Stimulated activated CD8-positive, alpha-beta memory T cell treated with anti-CD3 and anti-CD28 coated beads, Interleukin-12 subunit alpha, Interleukin-12 subunit beta, amount 100 ng/mL, for 4 hours (primary cell): Measurements from ENCODE around the gene TTC39B.

Experiments used
- DNase-seq: peaks from one replicate; pipeline ENCODE4 v3.0.0-alpha.2; 2020; ENCODE audit warnings: low read depth

The TTC39B gene

DNA sequence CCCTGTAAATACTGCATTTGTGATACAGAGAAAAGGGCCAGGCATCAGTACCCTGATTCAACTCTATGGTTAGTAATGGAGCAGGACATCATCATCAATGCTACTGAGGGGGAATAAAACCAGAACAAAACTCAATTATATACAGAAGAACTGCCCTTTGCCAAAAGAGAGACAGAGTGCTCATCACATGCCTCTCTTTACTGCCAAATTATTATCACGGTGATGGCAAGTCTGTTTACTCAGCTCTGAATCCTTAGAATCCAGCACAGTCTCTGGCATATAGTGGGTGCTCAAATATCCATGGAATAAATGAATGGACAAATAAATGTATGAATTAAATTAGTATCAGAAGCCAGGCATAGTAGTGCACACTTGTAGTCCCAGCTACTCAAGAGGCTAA, 130.2 kb downstream of the TTC39B start:
- no peak for DNase-seq

DNA sequence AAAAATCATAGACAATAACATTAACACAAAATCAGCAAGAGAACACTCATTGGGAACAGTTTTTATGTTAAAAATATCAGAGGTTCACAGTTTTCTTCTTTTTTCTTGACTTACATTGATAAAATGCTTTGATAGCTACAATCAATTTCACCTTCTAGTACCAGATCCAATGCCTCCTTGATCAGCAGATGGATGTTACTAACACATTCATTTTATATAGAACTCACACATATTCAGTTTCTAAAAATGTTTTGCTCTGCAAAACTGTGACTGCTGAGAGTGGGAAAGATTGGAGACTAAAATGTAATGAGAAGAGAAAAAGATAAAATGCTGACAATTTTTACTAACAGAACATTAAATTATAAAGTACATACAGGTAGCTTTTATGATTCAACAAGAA, 143.1 kb downstream of the TTC39B start:
- no peak for DNase-seq

DNA sequence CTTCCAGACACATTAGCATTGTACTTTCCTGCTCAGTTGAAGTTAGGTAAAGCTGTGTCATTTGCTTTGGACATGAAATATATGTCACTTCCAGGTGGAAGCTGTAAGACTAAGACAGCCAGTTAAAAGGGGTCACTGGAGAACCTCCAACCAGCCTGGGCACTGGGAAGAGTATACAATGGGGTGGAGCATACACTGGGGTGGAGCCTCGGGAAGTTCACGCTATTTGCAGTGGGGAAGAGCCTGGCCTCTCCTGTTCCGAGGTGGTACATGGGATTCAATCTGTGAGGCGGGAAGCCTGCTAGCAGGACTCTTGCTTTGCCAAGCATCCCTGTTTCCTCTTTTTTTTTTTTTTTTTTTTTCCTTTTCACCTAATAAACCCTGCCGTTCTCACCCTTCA, 145.3 kb downstream of the TTC39B start:
- no peak for DNase-seq

DNA sequence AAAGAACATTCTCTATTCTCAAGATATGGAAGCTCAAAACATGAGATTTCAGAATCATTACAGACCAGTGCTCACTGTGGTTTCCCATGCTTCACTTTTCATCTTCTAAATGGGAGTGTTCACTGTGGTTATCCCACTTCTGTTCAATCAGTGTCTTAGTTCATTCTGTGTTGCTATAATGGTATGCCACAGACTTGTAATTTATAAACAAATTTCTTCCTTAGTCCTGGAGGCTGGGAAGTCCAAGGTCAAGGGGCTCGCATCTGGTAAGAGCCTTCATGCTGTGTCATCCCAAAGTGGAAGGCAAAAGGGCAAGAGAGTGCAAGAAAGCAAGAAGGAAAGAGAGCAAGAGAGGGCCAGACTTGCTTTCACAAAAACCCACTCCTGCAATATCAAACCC, 146.3 kb downstream of the TTC39B start:
- DNase-seq: no peak

DNA sequence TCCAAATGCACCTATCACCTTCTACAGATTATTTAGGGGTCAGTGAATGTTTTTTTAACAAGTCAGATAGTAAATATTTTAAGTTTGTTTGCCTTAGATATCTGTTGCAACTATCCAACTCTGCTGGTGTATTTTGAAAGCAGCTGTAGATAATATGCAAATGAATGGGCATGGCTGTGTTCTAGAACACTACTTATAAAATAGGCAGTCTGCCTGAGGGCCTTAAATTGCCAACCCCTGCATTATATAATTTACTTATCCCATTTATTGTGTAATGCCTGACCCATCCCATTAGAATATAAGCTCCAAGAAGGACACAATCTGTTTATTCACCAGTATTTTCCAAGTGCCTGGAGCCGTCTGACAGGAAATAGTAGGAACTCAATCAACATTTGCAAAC, 149.0 kb downstream of the TTC39B start:
- no peak for DNase-seq

DNA sequence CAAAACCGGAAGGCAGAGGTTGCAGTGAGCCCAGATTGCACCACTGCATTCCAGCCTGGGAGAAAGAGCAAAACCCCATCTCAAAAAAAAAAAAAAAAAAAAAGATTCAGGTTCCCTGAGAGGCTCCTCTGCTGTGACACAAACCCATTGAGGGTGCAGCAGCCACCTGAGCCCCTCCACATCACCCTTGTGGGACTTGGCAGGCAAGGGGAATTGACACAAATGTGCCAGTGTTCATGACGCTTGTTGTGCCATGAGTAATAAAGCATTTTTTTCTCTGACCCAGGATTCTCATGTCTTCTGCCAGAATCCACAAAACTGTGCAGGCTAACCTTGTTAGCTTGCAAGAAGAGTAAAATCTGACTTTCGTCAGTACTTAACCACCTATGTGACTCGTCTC, 149.6 kb downstream of the TTC39B start:
- DNase-seq: no peak

DNA sequence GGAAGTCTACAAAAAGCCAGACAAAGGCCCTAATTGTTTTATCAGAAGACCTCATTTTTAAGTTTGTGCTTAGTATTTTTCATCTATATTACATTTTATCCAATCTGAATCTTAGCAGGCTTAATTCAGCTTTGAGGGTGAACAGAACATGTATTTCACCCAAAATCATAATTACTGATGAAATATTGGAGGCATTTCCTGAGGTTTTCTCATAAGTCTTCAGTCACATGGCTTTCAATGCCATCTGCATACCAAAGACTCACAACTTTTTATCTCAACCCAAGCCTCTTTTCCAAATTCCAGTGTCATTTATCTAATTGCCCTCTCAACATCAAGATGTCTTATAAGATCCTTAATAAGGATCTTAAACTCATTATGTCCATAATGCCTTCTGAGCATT, 150.8 kb downstream of the TTC39B start:
- no peak for DNase-seq

DNA sequence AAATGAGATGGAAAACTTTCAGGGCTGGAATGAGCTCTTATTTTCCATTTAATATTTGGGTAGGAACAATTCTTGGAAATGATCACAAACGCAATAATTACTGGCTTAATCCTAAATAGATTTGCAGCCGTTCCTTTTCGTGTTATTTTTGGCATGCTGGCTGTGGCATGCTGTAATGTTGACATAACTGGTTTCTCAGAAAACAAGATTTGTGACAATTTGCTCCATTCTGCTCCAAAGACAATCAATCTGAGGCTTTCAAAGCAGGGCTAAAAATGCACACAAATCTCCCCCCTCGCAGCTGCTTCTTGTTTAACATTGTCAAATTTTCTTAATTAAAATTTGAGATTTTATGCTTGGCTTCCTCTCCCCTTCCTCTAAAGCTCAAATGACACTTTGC, 151.2 kb downstream of the TTC39B start:
- DNase-seq: no peak

DNA sequence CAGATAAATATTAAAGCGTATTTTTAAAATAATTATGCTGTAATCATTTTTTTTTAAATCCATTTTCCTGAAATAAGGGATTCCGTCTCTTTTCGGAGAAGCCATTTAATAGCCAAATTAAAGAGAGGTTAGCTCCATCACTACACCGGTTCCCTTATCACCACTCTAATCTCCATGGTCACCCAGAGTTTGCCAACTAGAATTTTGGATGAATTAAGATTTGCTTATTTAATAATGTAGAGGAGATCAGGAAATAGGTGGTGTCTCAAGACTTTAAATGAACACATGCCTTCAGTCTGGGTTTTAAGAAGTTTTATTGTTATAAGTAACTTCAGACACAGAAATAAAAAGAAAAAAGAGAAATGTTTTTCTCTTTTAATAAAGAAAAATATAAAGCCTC, 151.7 kb downstream of the TTC39B start:
- no peak for DNase-seq

DNA sequence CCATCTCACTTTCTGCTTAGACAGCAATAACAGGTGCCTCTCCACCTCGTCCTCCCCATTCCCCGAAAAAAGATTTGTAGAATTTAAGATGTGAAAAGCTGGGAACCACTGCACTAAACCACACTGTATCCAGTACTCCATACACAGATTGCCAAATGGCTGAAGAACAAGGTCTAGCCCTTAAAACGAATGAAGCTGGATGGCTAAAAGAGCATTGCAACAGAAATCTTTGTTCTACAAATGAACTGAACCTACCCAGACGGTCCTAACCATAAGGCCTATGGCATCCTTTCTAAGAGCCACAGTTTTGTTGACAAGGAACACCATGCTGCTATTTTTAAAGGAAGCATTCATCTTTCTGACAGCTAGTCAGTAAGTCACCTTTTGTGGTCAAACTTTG, 152.3 kb downstream of the TTC39B start:
- no peak for DNase-seq

DNA sequence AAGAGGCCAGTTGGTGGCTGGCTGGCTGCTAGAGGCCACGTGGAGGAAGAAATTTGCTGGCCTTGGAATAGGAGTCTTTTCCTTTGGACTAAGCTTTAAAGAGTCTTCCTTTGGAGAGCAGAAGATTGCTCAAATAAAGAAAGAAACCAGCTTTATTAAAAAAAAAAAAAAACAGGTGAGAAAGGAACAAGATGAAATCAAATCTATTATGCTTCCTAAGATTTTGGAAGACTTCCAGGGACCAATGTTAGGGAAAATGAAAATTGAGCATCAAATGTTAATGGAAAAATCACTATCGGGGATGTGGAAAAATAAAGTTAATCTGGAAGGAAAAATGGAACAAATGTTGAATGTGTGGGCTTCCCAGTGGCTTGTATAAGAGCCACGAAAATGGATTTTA, 153.1 kb downstream of the TTC39B start:
- DNase-seq: no peak

DNA sequence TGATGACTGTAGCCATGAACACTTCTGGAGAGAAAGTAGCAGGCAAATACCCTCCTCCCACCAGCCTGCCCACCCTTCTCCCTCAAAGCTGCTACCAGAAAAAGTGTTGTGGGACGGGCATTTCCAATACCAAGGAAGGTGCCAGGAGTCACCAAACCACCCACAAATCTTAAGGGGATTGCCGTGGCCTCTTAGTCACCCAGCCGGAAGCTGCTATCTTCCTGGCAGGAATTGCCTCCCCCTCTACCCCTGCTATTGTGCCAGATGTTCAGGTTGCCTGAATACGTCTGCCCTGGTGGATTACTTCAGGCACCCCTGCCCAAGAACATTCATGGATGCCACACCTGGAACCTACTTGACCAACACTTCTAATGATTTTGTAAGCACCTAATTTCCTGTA, 156.1 kb downstream of the TTC39B start:
- no peak for DNase-seq

DNA sequence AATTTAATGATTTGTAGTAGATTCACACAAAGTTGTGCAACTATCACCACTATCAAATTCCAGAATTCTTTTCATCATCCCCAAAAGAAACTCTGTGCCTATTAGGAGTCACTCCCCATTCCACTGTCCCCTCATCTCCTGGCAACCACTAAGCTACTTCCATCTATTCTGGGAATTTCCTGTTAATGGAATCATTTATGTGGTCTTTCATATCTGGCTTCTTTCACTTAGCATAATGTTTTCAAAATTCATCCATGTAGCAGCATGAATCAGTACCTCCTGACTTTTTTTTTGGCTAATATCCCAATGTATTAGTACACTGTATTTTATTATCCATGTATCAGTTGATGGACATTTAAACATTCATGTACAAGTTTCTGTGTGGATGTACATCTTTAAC, 157.6 kb downstream of the TTC39B start:
- no peak for DNase-seq

DNA sequence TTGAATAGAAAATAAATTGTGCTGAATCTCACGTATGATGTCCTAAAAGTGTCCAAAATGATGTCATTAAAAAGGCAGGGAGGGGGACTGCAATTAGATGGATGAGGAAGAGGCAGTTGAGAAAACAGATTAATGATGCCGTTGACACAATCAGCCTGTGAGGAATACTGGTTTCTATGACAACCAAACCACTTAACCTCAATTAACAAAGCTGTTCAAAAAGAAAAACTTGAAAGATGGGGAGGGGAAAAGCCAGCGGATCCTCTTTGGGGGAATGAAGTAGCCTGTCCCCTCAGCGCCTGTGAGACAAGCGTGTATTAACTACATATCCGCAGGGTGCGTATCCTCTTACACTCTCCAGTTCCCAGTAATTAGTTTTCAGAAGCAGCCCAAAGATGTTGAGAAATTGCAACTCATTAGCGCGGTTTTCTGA, 160.7 kb downstream of the TTC39B start:
- DNase-seq: no peak

DNA sequence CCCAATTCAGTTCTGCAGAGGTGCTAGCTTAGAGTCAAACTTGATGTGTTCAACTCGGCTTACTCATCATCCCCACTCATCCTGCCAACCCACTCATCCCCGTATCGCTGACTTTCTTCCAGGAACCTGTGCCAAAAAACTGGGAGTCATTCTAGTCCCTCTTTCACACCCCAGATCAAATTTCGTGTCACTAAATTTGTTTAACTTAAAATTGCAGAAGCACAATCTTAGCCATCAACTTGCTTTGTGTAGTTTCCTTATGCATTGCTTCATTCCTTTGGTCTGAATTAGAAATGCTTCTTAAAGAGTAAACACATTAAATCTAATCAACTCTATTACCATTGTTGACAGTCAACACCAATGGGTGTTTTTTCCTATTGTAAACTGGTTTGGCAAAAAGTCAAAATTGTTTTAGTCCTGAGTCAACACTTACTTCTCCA, 162.4 kb downstream of the TTC39B start:
- DNase-seq: no peak

DNA sequence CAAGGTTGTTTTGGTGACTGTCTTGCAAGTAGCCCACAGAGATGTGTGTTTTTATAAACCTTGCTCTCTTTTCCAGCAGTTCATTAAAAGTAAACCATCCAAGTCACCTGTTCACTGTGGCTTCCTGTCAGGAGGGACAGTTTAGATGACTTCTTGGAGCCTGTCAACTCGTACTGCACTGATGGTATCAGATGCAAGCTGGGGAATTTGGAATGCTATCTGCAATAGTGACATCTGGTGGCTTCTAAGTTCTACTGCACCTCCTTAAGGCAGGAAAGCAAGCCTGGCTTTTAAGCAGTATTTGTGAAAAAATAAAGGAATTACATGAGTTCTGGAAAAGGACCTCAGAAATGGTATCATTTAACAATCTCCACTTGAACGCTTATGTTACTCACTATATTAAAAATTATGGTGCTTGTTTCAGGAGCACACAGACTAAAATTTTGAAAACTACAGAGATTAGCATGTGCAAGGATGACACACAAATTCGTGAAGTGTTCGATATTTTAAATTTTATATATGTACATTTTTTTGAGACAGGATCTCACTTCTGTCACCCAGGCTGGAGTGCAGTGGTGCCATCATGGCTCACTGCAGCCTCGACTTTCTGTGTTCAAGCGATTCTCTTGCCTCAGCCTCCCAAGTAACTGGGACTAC, 164.0 kb downstream of the TTC39B start:
- no peak for DNase-seq

DNA sequence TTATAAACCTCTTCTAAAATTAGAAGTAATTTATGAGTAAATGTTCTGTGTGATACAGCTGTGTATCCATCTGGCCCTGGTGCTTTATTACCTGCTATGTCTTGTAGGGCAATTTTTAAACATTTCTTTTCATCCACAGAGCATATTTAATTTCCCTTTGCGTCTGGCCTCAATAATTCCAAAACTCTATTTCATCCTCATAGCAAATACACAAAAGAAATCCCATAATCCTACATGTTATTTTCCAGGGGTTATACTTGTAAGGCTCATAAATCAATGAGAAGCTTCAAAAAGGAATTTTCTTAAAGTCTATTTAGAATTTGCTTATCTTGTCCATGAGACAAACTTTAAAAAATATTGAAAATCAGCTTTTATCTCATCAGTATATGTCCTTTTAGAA, 167.0 kb downstream of the TTC39B start:
- no peak for DNase-seq

DNA sequence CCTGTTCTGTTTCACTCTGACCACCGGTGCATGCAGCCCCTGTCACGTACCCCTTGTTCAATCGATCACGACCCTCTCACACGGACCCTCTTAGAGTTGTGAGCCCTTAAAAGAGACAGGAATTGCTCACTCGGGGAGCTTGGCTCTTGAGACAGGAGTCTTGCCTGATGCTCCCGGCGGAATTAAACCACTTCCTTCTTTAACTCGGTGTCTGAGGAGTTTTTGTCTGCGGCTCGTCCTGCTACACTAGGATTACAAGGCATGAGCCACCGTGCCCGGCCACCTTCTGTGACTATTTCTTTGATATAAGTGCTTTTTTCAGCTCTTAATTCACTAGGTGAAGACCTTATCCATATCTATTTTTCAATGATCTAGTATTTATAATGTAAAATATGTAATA, 167.5 kb downstream of the TTC39B start:
- no peak for DNase-seq

DNA sequence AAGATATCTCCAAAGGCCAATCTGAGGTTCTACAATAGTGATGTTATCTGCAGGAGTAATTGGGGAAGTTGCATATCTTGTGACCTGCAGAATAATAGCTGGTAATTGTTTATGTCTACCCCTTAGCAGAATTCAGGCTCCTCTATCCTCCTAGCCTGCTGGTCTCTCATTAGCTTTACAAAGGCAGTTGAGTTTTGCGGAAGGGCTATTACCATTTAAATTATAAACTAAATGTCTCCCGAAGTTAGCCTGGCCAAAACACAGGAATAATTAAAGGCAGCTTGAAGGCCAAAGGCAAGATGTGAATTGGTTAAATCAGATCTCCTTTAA, 168.7 kb downstream of the TTC39B start:
- DNase-seq: no peak

DNA sequence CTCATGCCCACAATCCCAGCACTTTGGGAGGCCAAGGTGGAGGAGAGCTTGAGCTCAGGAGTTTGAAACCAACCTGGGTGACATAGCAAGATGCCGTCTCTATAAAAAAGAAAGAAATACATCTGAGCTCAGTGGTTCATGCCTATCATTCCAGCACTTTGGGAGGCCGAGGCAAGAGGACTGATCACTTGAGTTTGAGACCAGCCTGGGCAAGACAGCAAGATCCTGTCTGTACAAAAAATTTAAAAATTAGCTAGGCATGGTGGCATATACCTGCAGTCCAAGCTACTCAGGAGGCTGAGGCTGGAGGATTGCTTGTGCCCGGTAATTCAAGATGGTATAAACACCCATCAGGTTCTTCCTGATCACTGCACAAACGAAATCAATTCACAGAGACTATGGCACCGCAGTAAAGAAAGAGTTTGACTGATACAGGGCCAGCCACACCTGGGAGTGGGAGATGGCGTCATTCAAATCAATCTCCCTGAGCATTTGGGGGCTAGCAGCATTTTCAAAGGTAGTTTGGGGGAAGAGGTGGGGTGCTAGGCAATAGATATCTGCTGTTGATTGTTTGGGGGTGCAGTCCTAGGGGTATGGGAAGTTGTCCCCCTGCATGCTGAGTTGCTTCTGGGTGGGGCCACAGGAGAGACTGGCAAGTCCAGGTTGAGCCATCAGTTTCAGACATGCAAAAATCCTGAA, 169.2 kb downstream of the TTC39B start:
- DNase-seq: no peak

DNA sequence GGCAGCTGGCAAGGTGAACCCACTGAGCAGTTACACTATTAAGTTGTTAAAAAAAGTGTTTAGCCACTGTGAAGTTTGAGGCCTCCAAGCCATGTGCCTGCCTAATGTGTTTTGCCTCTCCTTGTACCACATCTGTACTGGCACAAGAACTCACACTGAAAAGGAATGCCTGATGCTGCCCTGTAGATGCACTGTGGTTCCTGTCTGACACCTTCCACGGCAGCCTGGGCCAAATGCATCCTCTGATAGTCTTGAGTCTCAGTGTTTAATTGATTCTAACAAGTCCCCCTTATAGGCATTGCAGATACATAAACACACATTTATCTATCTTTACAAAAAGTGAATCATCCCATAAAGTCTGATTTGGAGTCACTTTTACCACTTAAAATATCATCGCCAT, 169.9 kb downstream of the TTC39B start:
- DNase-seq: no peak

DNA sequence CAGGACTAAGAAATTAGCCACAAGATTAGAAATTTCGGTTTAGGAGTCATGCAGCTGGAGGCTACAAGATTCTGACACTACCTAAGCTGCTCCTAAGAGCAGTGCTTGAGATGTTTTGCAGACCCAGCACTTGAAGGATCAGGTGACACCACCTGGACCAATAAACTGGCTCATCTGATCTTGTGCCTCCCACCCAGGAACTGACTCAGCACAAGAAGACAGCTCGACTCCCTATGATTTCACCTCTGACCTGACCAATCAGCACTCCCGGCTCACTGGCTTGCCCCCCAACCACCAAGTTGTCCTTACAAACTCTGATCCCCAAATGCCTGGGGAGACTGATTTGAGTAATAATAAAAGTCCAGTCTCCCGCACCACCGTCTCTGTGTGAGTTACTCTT, 170.4 kb downstream of the TTC39B start:
- DNase-seq: no peak

DNA sequence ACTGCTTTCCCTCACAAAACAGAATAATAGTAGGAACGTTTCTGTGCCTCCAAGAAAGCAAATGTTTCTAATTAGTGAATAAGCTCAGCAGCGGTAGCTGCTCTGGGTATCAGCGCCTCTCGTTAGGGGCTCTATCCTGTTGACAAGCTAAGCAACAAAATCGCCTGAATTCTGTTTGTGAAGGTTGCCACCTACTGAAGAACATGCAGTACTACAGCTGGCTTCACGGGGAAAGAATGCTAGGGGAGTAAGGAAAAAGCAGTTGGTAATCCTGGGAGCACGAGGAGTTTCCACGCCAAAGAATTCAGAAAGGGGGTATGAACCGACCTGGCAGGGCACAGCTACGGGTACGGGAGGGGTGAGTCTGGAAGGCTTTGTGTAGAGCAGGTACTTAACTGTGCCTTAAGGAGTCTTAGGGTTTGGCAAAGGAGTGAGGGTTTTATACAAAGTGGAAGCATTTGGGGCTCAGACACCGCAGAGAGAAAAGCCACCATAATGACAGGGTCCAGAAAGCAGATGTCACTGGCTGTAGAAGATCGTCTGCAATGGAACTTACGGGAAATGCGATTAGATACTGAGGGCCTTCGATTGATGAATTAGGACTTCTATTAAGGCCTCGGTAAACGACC, 171.7 kb downstream of the TTC39B start:
- no peak for DNase-seq

DNA sequence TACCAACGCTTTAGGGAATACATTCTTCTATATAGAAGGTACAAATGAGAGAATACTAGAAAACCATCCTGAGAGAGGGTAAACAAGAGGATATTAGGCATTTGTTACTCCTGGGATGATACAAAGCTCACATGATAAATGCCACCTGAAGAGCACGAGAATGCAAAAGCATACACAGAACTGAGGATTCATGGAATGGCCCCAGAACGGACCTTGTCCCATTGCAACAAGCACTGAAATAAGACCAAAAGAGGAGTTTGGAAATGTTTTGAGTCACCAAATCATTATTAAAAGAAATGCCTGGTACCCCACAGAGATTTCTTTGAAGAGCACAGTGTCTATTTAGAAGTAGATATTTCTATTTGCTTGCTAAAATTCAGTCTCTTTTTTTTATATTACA, 173.5 kb downstream of the TTC39B start:
- DNase-seq: no peak
